Activated naive CD4-positive, alpha-beta T cell treated with Interleukin-2 at 50 U/mL for 16 hours (primary cell): ENCODE data around the gene KCNK7.

Source experiments
- DNase-seq: peaks from one replicate; pipeline ENCODE4 v3.0.0-alpha.2; 2020

Gene KCNK7

DNA sequence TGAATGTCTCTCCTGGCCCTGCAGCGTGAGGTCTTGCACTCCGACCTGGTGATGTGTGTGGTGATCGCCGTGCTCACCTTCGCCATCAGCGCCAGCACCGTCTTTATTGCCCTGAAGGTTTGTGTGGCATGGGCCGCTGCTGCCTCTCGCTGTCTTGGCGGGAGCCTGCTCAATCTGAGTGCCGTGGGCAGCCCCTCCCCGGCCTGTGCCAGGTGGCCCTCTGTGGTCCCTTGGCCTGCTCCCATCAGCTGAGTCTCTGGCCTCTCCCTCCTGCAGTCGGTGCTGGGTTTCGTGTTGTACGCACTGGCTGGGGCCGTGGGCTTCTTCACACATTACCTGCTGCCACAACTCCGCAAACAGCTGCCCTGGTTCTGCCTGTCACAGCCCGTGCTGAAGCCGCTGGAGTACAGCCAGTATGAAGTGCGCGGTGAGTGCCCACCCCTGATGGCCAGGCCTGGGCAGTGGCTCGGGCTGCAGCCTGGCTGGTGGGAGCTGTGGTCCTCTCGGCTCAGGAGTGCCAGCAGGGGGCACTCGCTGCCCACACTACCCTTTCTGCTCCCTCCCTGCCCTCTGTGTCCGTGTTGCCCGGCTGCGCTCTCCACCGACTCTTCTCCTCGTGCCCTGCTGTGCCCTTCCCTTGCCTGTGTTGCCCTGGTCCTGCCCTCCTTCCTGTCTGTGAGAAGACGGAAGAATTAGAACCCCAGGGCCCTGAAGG lies 30.2 kb upstream of the KCNK7 start:
- peak; percentile 45 for DNase-seq

DNA sequence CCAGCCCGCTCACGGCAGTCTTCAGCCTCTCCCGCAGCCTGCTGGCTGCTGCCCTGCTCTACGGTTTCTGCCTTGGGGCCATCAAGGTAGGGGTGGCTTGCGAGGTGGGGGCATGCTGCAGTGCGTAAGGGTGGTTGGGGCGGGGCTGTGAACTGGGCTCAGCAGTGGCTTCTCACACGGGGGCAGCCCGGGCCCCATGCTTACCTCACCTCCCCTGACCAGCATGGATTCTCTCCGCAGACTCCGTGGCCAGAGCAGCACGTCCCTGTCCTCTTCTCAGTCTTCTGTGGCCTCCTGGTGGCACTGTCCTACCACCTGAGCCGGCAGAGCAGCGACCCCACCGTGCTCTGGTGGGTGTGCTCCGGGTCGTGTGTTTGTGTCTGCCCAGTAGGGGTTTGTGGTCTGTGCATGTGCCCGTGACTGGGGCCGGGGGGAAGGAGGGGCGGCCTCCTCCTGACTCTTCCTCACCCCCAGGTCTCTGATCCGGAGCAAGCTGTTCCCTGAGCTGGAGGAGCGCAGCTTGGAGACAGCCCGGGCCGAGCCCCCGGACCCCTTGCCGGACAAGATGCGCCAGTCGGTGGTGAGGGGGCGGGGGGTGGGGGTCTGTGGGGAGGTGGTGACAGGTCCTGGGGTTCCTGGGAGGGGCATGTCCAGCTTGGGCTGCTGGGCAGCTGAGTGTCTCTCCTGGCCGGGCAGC lies 29.5 kb upstream of the KCNK7 start:
- no peak for DNase-seq

DNA sequence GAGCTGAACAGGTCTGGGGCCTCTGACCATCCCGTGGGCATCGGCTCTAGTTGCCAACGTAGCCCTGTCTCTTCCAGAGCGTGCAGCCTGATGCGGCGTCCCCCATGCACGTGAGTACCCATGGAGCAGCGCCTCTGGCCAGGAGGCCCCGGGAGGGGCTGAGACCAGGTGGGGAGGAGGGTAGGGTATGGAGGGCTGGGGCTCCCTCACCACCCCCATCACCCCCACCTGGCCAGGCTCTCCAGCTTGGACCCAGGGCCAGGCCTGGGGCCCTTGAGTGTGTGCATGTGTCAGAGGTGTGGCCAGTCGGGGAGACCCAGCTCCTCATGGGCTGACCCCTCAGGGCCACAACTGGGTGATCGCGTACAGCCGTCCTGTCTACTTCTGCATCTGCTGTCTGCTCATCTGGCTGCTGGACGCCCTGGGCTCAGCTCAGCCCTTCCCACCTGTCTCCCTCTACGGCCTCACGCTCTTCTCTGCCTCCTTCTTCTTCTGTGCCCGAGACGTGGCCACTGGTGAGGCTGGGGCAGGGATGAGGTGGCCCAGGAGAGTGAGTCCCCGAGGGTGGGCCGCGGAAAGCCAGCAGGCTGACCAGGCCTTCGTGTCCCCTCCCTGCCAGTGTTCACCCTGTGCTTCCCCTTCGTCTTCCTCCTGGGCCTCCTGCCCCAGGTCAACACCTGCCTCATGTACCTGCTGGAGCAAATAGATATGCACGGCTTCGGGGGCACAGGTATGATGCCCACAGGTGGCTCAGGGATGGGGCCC lies 28.4 kb upstream of the KCNK7 start:
- no peak for DNase-seq

DNA sequence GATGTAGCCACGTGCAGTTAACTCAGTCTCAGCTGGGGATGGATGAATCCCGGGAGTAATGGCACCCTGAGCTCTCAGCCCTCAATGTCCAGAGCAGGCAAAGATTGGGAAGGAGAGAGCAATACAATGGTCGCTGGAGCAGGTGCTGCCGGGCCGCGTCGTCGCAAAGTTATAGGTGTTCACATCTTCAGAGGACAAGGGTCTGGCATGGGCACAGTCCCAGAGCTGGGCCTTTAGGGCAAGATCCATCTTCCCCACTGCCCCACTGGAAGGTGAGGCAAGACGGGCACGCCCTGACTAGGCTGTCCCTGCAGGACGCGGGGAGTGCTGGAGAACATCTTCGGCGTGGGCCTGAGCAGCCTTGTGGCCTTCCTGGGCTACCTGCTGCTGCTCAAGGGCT lies 27.6 kb upstream of the KCNK7 start:
- no peak for DNase-seq

DNA sequence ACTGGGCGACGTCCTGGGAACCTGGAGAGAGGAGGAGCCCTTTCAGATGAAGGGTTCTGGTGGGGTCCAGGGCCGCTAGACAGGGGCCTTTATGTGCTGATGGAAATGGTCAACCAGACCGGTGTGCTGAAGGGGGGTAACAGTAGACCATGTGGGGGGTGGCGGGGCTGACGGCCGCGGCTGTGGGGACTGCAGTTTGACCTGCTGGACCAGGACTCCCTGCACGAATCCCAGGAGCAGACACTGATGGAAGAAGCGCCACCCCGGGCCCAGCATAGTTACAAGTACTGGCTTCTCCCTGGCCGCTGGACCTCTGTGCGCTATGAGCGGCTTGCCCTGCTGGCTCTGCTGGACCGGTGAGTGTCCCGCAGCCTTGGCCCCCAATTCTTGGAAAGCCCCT lies 26.4 kb upstream of the KCNK7 start:
- DNase-seq: no peak

DNA sequence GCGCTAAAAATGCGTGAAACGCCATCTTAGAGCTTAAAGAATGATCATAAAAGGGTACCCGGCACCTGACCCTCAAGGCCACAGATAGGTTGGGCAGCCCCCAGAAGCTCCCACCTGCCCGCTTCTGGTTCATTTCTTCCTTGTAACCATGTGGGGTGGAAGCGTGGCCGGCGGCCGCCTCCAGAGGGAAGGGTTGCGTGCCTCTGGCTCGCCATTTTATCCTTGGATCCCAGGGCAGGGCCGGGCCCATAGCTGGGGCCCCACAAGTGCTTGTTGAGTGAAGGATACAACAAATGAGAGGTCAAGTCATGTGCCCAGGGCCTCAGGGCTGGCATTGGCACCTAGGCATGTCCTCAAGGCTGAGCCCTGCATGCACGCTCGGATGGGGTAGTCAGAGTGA lies 25.9 kb upstream of the KCNK7 start:
- DNase-seq: no peak

DNA sequence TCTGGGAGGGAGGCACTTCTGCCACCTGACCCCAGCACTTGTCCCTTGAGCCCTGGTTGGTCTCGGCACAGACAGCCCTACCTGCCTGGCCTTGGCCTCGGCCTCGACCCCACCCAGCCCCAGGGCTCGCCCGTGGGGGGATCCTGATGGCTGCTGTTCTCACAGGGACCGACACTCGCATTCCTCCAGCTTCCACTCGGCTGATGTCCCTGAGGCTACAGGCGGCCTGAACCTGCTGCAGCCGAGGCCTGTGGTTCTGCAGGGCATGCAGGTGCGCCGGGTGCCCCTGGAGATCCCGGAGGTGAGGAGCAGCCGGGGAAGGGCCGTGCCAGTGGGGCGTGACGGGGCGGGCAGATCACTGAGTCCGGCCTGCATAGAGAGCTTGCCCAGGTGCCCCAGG lies 25.1 kb upstream of the KCNK7 start:
- DNase-seq: no peak

DNA sequence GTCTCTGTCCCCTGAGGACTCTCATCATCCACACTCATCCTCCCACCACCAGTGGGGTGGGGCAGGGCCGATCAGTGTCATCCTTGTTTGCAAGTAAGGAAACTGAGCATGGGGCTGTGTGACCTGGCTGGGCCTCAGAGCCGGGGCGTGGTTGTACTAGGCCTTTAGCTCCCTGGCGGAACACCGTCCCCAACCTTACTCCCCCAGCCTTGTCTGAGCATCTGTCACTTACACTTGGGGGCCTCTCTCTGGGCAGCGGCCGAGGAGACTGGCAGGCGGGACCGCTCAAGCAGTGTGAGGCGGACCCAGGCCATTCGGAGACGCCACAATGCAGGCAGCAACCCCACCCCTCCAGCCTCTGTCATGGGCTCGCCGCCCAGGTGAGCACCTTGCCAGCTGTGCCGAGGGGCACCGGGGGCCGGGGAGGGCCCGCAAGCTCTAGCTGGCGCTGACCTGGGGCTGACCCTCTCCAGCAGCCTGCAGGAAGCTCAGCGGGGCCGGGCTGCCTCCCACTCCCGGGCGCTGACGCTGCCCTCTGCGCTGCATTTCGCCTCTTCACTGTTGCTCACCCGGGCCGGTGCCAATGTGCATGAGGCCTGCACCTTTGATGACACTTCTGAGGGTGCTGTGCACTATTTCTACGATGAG lies 23.8 kb upstream of the KCNK7 start:
- no peak for DNase-seq

DNA sequence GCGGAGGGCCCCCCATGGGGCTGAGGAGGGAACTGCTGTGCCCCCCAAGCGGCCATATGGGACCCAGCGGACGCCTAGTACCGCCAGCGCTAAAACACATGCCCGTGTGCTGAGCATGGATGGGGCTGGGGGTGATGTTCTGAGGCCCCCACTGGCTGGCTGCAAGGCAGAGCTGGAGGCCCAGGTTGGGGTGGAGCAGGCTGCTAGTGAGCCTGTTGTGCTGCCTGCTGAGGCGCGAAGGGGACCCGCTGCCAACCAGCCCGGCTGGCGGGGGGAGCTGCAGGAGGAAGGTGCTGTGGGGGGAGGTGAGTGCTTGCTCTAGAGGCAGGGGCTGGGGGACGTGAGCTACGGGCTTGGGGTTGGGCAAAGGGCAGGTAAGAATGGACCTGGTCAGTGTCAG lies 23.2 kb upstream of the KCNK7 start:
- no peak for DNase-seq

DNA sequence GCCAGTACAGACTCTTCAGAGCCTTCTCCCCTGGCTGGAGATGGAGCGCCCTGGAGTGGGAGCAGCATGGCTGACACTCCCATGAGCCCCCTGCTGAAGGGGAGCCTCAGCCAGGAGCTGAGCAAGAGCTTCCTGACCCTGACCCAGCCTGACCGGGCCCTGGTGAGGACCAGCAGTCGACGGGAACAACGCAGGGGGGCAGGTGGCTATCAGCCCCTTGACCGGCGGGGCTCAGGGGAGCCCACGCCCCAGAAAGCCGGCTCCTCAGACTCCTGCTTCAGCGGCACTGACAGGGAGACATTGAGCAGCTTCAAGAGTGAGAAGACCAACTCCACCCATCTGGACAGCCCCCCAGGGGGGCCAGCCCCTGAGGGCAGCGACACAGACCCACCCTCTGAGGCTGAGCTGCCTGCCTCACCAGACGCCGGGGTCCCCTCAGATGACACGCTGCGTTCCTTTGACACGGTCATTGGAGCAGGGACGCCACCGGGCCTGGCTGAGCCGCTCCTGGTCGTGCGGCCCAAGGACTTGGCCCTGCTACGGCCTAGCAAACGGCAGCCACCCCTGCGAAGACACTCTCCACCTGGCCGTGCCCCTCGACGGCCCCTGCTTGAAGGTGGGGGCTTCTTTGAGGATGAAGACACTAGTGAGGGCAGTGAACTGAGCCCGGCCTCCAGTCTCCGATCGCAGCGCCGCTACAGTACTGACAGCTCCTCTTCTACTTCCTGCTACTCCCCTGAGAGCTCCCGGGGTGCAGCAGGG lies 22.6 kb upstream of the KCNK7 start:
- no peak for DNase-seq

DNA sequence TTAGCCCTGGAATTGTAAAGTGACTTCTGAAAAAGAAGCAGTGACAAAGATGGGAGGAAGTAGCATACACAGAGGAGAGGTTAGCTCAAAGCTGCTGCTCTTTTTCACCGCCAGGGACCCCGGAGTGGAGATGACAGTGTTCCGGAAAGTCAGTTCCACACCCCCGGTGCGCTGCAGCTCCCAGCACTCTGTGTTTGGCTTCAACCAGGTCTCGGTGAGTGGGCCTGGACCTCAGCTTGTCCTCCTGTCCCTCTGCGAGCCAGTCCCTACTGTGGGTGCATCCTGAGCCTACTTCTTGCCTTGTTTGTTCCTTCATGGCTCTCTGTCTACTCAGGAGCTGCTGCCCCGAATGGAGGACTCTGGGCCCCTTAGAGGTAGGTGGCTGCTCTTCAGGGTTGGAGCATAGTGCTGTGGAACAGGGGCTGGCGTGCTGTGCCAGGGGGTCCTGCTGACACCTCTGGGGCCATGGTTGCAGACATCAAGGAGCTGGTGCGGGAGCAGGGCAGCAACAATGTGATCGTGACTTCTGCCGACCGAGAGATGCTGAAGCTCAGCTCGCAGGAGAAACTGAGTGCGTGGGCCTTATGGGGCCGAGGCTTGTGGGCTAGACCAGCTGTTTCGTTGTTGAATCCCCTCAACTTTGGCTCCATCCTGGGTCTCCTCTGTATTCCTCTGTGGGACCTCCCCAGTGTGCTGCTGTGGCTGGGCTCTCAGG lies 21.7 kb upstream of the KCNK7 start:
- DNase-seq: no peak

DNA sequence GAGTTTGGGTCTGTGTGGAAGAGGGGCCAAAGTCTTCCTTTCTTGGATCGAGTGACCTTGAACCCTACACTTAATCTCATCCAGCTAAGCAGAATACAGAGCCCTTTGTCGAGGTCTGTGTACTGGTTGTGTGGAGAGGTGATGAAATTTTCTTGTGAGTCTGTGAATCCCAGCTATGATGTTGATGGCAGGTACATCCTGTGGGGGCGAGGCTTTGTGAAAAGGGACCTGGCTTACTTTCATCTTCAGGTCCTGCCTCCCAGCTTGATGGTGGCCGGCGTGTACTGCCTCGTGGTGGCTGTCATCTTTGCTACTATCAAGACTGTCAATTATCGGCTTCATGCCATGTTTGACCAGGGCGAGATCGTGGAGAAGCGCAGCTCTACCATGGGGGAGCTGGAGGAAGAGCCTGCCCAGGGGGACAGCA lies 21.0 kb upstream of the KCNK7 start:
- DNase-seq: peak; percentile 19

DNA sequence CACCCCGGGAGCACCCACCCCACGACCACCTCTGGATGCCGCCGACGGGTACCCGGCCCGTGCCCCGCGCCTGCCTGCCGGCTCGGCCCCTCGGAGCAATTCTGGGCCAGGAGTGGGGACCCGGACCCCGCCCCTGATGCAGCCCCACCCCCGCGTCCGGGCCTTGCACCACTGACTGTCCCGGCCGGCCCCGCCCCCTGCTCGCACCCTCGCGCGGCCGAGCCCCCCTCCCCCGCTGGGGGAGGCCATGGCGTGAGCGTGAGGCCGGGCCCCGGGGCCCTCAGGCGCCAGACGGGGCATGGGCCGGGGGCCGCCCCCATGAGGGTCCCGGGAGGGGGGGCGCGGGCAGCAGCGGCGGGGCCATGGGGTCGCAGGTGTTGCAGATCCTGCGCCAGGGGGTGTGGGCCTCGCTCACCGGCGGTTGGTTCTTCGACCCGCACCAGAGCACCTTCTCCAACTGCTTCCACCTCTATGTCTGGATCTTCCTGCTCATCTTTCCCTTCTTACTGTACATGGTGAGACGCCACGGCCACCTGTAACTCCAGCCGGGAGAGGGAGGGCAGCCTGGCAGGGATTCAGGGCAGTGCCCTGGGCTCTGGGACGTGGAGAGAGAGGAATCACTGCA lies 20.5 kb upstream of the KCNK7 start:
- no peak for DNase-seq

DNA sequence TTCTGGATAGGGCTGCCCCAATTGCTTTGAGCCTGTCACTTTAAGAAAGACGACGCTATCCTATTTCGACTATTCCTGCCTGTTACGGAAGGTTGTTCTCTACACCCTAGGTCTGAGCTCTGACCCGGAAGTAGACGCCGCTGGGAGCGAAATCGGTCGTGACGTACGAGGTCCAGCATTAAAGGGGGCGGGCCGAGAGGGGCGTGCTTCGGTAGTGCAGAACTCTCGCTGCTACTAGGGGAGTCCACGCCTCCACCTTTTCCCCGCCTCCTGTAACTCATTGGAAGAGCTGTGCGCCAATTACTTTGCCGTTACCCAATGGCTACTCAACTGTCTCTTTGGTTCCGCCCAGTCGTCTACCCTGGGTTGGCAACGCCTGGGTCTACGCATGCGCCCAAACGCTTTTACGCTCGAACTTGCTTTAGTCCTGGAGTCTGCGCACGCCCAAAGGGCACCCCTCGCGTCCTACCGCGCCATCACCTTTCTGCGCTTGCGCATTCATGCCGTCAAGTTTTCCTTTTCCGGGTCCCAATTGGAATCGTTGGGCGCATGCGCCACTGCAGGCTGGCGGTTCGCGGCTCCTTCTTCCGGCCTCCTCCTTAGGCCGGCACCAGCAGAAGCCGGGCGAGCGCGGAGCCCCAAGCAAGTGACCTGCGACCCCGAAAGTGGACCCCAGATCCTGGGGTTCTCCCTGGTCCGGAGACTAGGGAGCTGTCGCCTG lies 19.8 kb upstream of the KCNK7 start, which contains the start of gene PCNX3:
TSS of gene PCNX3 (plus strand) at position 548 of the 721 bp plus-strand sequence. CDS start 536 bp downstream, outside the sequence.
- peak; percentile 100 for DNase-seq

DNA sequence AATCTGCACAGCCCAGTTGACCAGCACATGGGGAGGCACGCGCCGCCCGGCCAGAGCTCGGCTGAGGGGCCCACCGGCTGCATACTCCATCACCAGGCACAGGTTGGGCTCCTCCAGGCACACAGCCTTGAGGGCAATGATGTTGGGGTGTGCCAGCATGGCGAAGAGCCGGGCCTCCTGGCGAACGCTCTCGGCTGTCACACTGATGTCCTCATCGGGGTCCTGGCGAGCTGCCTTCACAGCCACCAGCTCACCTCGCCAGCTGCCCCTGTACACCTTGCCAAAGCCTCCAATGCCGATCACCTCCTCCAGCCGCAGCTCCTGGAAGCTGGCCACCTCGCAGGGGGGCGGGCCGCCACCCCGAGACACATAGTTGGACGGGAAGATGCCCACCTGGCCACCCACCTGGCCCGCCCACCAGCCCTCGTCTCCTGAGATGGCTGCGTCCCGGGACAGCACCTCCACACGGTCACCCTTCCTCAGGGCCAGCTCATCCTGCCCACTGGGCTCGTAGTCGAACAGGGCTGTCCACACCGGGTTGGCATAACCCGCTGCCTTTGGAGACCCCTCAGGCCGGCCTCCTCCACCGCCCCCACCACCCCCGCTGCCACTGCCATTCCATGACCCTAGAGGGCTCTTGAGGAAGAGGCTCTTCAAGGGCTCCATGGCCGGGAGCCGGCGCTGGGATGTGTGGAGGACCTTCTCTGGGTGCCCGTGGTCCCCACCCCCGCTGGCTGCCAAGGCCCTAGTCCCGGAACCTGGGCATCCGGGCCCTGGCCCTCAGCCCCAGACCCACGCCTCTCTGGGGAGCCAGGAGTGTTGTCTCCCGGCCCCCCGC lies 17.7 kb upstream of the KCNK7 start:
- DNase-seq: peak; percentile 15

DNA sequence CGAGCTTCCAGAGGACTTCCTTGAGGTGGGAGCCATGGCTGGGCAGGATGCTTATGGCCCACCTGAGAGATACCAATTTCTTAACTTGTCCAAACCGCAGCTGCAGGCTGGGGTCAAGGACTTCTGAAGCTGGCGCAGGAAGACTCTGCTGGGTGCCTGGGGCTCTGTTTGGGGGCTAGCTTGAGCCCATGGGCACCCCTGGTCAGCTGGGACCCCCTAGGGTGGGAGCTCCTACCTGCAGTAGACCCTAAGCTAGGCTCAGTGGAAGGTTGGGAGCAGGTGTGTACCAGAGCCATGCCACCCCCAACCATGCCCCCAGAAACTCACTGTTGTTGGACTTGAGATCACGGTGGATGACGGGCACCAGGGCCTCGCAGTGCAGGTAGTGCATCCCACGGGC lies 17.1 kb upstream of the KCNK7 start:
- no peak for DNase-seq

DNA sequence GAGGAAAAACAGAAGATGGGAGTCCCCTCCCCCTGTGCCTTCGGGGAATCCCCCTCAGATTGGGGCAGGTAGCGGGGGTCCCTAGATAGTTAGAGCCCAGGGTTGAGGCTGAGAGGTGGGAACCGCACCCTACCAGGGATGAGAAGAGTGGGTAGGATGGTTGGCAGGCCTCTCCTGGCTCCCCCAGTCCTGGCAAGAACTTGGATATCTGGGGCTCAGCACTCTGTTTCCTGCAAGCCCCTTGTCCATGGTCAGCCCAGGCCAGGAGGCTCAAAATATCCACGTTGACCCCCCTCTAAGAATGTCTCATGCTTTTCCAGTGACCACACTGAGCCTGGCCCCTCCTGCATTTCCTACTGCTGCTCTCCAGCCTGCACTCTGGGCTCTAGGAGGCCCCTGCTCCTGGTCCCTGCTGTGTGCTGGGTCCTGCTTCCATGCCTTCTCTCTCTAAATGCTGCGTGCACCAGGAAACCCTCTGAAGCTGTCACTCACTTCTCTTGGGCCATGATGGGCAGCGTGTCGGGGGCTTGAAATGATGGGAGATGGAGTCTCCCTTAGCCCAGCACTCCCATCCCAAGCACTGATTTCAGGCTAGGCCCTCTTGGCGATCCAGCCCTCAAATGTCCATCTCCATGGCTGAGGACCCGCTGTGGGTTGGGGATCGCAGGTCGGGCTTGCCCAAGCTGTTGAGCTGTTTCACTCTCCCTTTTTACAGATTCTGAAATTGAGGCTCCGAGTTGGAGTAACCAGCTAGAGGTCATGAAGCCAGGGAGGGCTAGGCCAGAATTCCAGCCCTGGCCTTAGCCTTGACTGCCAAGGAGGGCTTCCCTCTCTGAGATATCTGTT lies 16.4 kb upstream of the KCNK7 start:
- no peak for DNase-seq

DNA sequence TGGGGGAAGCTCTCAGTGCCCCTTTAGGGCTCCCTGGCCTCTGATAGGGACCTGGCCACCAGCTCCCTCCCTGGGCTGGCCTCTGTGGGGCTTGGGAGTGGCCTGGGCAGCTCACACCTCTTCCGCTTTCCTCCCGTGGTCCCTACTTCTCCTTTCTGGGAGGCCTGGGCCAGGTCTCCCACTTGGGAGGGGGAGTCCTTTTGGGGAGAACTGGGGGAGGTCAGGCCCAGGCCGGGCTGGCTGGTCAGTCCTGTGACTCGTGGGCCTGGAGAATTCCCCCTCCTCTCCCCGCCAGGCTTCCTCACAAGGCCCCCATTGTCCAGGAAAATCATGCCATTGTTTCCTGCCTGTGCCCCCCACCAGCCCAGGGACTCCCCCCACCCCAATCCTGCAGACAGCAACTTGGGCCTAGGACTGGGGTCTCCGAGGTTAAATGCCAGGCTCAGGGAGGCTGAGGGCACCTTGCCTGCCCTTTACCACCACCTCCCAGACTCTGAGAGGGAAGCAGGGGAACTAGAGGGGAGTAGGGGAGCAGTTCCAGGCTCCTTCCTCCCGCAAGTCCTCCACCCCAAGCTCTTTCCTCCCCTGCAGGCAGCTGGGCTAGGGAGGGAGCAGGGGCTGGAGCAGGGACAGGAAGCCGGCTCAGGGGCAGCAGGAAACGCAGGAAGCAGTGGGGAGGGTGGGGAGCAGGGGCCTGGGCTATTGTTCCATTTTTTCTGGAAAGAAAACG lies 15.6 kb upstream of the KCNK7 start:
- DNase-seq: no peak
